GM21723 (cell line): Measurements from ENCODE around the gene HS2ST1.
"Not testable (repeated sequence)": the region's sequence is repeated elsewhere in the genome, so short reads cannot be mapped to it uniquely, and the experiment has no call there.

Experiments
- ATAC-seq: cut with Tn5 transposase; IDR thresholded peaks from one replicate; pipeline ENCODE4 v1.9.1; 2021; ENCODE audit warnings: mild to moderate bottlenecking, moderate library complexity; ENCODE audit not compliant: unreplicated experiment

The HS2ST1 gene

DNA sequence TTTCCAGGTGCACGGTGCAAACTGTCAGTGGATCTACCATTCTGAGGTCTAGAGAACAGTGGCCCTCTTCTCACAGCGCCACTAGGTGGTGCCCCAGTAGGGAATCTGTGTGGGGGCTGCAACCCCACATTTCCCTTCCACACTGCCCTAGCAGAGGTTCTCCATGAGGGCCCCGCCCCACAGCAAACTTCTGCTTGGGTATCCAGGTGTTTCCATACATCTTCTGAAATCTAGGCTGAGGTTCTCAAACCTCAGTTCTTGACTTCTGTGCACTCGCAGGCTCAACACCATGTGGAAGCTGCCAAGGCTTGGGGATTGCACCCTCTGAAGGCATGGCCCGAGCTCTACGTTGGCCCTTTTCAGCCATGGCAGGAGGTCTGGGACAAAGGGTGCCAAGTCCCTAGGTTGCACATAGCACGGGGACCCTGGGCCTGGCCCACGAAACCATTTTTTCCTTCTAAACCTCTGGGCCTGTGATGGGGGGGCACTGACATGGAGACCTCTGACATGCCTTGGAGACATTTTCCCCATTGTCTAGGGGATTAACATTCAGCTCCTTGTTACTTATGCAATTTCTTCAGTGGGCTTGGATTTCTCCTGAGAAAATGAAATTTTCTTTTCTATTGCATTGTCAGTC, 10.0 kb downstream of the HS2ST1 start:
- no peak for ATAC-seq

DNA sequence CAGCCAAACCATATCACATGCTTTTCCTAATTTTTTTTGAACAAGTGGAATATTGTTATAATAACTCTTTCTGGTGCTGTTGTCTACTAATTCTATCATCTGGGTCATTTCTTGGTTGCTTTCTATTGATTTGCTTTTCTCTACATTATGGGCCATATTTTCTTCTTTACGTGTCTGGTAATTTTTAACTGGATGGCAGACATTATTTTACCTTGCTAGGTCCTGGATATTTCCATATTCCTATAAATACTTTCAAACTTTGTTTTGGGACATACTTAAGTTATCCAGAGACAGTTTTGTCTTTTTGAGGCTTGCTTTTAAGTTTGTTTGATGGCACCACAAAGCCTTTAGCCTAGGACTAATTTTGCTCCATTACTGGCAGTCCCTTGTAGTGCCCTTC, 11.3 kb downstream of the HS2ST1 start:
- ATAC-seq: no peak

DNA sequence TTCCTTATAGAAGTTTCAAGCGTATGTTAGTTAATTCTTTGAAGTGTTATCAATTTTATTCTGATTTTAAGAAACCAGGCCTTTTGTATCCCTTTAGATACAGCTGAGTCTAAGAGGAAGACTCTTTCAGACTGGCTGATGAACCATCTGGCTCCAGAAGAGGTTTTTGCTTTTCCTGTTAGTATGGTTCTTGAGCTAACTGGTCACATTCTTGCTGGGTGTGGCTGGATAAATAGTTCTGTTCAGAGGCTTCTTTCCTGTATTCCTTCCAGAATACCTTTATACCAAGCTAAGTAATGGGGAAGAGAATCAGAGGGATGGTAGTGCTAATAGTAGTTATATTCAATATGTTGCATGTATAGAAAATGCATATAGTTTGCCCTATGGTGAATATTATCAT, 12.4 kb downstream of the HS2ST1 start:
- no peak for ATAC-seq

DNA sequence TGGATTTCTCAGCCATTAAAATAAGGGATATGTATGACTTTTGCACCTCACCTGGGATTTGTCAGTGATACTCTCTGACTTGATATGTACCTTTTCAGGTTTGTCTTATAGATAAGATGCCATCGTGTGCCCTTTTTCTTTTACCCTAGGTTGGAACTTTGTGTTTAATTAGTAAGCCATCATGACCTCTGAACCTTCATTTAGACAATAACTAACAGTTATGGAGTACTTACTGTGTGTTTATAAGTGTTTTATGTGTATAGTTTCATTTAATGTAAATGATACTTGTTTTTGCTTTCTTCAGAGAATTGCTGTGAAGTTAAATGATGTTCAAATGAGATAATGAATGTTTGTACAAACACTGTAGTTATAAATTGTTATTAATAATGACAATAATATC, 14.4 kb downstream of the HS2ST1 start:
- ATAC-seq: no peak

DNA sequence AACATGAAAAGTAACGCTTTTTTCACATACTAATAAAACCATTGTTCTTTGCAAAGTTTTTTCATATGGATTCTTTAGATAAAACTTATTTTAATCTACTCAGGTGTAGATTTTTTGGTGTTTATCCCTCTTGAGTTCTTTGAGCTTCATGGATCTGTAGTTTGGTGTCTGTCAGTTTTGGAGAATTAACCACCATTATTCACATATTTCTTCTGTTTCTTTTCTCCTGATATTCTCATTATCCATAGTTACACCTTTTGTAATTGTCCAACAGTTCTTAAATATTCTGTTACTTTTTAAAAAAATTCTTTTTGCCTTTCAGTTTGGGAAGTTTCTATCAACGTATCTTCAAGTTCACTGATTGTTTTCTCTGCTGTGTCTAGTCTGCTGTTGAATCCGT, 18.6 kb downstream of the HS2ST1 start:
- no peak for ATAC-seq

DNA sequence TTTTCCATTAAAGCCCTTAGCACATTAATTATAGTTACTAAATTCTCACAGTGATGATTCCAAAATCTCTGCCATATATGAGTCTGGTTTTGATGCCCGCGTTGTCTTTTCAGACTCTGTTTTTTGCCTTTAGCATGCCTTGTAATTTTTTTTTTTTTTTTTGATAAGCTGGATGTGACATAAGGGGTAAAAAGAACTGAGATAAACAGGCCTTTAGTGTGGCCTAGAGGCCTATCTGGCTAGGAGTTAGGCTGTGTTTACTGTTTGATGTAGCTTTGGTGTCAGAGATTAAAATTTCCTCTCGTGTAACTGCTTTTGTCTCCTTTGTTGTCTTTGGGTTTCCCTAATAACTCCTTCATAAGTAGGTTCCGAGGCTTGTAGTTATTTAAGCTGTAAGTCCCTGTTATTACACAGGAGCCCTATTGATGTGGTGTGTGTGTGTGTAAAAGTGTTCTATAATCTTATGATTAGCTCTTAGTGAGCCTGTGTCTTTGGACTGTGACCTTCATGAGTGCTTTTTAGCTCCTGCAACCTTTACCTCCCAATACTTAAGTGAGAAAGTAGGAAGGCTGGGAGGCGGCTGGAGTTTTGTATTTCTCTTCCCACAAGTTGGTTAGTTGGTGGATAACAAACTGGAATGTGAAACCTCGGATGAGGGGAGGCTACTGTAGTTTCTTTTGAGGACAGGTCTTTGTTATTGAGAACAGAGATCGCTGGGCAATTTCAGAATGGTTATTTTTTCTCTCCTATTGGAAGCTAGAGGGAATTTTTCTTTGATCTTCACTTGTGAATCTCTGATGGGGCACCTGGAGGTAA, 19.3 kb downstream of the HS2ST1 start:
- ATAC-seq: no peak

DNA sequence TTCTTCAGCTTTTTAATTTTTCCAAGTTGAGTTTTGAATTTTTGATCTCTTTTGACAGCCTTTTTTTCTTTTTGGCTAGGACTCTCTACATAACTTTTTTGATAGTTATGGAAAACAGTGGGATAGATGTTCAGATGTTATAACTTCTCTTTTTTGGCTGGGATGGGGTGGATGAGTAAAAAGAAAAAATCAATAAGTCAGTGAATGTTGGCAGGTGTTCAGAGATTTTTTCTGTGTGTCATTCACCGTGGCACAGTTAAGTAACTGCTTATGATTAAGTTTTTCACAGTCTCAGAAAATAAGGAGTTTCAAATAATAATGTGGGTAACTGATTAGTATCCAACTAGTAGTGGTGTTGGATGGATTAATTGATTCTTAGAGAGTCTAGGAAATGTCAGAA, 24.0 kb downstream of the HS2ST1 start:
- ATAC-seq: no peak

DNA sequence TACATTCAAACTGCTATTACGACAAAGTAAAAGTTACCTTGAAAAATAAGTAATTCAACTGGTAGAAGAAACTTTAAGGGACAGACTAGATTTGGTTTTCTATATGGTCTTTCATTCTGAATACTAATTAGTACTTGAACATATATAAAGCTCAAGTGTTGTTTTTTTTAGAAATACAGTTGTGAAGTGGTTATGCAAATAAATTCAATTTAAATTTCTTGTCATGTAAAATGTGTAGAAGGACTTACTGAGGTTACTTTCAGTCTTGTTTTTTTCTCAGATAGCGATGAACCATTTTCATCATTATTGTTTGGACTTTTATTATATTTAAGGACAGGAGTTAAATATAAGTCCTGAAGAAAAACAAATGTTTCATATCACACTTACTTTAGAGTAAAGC, 24.4 kb downstream of the HS2ST1 start:
- no peak for ATAC-seq

DNA sequence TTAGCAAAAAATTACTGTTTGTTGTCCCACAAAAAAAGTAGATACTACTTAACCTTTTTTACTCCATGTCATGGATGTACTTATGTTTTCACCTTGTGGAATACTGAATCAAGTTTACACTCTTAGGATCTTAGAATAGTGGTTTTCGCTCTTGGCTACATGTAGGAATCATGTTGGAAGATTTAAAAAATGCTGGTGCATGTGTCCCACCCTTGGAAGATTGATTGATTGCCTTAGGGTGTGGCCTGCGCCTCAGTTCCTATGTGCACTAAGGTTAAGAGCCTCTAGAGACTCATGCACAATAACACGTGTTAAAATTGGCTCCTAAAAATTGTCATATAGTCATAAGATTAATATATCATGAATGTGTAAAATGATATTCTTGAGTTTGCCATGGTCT, 25.0 kb downstream of the HS2ST1 start:
- ATAC-seq: no peak

DNA sequence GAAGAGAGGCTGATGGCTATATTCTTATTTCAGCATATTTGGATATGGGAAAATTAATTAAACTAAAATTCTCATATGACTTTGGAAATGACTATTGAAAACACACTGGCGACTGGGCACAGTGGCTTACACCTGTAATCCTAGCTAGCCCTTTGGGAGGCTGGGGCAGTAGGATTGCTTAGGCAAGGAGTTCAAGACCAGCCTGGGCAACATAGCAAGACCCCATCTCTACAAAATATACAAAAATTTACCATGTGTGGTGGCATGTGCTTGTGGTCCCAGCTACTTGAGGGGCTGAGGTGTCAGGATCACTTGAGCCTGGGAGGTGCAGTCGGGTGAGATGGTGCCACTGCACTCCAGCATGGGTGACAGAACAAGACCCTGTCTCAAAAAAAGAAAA, 26.2 kb downstream of the HS2ST1 start:
- no peak for ATAC-seq

DNA sequence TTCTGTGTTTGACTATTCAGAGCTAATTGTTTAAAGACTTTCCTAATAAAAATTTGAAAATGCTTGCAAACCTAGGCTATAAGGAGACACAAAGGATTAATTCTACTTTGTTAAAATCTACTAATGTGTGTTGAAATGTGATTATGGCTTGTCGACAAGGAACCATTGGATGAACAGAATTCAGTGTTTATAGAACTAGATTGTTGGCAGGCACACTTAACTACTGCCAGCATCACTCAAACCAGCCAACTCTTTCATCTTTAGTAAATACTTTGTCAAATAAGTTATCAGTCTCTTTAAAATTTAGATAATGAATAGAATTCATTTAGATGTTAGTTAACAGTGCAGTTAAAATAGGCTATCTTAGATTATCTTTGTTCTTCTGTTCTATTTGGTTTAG, 27.6 kb downstream of the HS2ST1 start:
- no peak for ATAC-seq

DNA sequence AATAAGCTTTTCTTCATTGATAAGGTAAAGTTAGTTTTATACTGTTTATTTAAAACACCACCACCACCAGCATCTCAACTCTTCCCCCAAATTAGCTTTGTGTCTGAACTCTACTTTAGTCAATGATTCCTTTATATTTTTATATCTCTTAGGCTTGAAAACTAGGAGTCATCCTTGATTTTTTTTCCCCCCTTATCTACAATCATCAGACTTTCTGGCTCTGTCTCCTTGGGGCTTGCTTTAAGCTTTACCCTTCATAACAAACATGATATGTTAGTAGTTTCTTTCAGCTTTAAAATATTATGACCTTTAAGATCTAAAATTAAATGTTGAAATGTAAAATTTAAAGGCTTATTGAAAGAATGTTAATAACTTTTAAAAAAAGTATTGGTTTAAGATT, 28.3 kb downstream of the HS2ST1 start:
- ATAC-seq: no peak

DNA sequence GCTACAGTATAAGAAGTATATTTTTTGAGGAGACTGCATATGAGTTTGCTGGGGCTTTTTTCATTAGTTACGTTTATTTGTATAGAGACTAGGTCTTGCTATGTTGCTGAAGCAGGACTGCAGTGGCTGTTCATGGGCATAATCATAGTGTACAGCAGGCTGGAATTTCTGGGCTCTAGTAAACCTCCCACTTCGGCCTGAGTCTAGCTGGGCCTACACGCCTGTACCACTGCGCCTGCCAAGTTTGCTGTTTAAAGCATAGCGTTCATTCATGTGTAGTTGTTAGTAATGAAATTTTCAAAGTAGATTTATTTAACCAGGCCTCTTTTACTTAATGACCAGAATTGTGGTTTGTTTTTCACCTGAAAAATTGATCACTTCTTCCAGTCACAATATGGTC, 33.8 kb downstream of the HS2ST1 start:
- ATAC-seq: no peak

DNA sequence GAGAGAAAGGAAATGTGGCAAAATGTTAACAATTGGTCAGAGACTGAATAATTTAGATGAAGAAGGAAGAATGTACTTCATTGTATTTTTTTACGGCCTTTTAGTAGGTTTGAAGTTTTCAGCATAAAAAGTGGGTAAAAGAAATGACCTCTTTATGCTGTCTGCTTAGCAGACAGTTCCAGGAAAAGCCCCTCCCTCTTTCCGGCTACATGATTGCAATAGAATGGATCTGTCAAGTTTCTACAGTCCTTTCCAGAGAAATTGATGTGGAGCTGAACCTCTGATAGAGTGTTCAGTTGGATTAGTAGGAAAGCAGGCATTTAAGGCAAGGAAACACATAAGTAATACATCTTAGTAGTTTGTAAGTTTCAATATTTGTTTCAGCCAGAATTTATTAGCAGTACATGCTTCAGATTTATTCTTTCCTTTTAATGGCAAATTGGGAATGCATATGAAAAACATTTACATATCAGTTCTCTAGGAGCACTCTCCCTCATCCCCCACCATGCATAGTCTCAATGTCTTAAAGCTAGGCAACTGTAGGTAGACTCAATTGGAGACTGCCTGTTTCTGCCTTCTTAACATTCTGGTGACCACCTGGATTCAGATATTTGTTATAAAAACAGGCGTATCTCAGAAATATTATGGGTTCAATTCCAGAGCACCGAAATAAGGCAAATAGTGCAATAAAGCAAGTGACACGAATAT, 36.4 kb downstream of the HS2ST1 start:
- ATAC-seq: no peak

DNA sequence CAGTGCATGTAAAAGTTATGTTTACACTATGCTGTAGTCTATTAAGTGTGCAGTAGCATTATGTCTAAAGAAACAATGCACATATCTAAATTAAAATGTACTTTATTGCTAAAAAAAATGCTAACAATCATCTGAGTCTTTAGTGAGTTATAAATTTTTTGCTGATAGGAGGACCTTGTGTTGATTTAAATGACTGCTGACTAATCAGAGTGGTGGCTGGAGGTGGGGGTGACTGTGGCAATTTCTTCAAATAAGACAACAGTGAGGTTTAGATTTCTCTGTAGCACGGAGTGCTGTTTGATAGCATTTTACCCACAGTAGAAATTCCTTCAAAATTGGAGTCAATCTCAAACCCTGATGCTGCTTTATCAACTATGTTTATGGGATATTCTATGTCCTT, 37.0 kb downstream of the HS2ST1 start:
- ATAC-seq: no peak

DNA sequence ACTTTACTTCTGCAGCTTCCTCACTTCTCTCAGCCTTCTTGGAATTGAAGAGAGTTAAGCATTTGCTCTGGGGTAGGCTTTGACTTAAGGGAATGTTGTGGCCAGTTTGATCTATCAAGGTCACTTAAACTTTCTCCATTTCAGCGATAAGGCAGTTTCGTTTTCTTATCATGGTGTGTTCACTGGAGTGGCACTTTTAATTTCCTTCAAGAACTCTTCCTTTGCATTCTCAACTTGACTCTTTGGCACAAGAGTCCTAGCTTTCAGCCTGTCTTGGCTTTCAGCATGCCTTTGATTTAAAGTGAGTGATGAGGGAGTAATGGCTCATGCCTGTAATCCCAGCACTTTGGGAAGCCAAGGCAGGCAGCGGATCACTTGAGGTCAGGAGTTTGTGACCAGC, 38.7 kb downstream of the HS2ST1 start:
- ATAC-seq: no peak

DNA sequence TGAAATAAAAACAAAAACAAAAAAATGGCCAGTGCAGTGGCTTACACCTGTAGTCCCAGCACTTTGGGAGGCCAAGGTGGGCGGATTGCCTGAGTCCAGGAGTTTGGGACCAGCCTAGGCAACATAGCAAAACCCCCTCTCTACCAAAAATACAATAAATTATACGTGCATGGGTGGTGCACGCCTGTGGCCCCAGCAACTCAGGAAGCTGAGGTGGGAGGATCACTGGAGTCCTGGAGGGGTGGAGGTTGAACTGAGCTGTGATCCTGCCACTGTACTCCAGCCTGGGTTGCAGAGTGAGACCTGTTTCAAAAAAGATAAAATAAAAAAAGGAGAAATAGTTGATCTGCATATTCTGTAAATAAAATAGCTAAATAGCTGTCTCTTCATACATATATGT, 41.2 kb downstream of the HS2ST1 start:
- no peak for ATAC-seq

DNA sequence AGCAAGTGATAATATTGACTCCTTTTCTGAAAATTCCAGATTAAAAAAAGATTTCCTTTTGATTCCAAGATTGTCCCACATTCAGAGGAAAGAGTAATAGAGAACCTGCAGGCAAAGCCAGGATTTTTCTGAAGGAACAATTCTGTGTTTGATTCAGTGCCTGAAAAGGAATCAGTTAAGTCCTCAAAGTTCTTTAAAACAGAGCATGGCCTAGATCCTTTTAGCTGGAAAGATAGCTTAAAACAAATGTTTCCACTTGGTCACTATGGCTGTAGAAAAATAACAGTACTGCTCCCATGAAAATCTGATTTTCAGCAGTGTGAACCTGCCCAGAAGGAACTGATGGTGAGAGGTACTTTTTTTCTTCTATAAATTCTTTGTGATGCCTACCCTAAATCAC, 41.8 kb downstream of the HS2ST1 start:
- no peak for ATAC-seq

DNA sequence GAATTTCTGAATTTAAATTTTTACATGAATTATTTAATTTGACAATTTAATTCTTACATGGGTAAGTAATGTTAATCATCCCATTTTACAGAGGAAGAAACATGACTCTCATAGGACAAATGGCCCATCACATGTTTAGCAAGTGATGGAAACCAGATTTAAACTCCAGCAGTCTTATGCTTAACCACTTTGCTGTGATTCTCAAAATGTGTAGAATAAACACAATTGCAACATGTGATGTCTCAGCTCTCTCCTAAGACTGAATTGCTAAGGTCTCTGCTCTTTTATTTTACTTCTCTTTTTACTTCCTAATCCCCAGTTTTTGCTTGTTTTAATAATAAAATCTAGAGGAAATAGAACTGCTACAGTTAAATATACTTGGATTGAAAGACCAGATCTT, 42.8 kb downstream of the HS2ST1 start:
- ATAC-seq: no peak

DNA sequence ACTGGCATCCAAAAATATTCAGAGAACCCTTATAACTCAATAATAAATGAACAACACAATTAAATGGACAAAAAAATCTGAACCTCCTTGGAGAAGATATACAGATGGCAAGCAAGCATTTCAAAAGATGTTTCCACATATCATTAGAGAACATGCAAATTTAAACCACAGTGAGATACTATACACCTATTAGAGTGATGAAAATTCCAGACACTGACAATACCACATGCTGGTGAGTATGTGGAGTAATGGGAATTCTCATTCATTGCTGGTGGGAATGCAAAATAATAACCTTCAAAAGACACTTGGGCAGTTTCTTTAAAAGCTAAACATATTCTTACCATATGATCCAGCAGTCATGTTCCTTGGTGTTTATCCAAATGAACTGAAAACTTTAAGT, 46.1 kb downstream of the HS2ST1 start:
- ATAC-seq: no peak

DNA sequence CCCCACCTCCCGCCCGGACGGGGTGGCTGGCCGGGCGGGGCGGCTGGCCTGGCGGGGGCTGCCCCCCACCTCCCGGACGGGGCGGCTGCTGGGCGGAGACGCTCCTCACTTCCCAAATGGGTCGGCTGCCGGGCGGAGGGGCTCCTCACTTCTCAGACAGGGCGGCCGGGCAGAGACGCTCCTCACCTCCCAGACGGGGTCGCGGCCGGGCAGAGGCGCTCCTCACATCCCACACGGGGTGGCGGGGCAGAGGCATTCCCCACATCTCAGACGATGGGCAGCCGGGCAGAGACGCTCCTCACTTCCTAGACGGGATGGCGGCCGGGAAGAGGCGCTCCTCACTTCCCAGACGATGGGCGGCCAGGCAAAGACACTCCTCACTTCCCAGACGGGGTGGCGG, 49.4 kb downstream of the HS2ST1 start:
- not testable (repeated sequence) for ATAC-seq
